Endodermal cell (in vitro differentiated cells): ENCODE results near the gene LNX1. TPM values are rescaled to one million over a fixed set of nuclear protein-coding genes. Genes with fewer than 3 reads are reported as not detected.

Experiments
- DNase-seq: peaks from one replicate; pipeline ENCODE4 v3.0.0-alpha.2; 2017
- H3K27ac ChIP-seq: 2 replicates; pipeline ENCODE4 v1.5.1; 2013; ENCODE audit warnings: mild to moderate bottlenecking, low read depth, low read length, moderate library complexity
- H3K27me3 ChIP-seq: 2 replicates; pipeline ENCODE4 v1.6.1; 2013; ENCODE audit warnings: mild to moderate bottlenecking, low read length, moderate library complexity; ENCODE audit not compliant: insufficient read depth, control insufficient read depth, poor library complexity, severe bottlenecking
- H3K36me3 ChIP-seq: 2 replicates; pipeline ENCODE4 v1.7.0; 2013; ENCODE audit warnings: mild to moderate bottlenecking, low read length, moderate library complexity; ENCODE audit not compliant: control insufficient read depth, insufficient read depth
- H3K4me1 ChIP-seq: one replicate; pipeline ENCODE4 v1.7.0; 2013; ENCODE audit warnings: low read length; ENCODE audit not compliant: control insufficient read depth, insufficient read depth
- H3K4me3 ChIP-seq: 2 replicates; pipeline ENCODE4 v1.5.1; 2013; ENCODE audit warnings: mild to moderate bottlenecking, low read length, moderate library complexity
- H3K9ac ChIP-seq: 2 replicates; pipeline ENCODE4 v1.6.1; 2013; ENCODE audit warnings: mild to moderate bottlenecking, low read length, moderate library complexity; ENCODE audit not compliant: poor library complexity, severe bottlenecking; ENCODE audit errors: extremely low read depth
- H3K9me3 ChIP-seq: 2 replicates; pipeline ENCODE4 v1.6.1; 2013; ENCODE audit warnings: mild to moderate bottlenecking, low read length, moderate library complexity; ENCODE audit not compliant: control insufficient read depth
- H3K27ac Mint-ChIP-seq: 2 replicates; pipeline ENCODE4 v1.8.0; 2020; ENCODE audit warnings: mixed read lengths
- H3K27me3 Mint-ChIP-seq: 2 replicates; pipeline ENCODE4 v1.8.0; 2021; ENCODE audit warnings: mild to moderate bottlenecking, mixed read lengths; ENCODE audit not compliant: insufficient read depth
- H3K36me3 Mint-ChIP-seq: 2 replicates; pipeline ENCODE4 v1.8.0; 2020; ENCODE audit warnings: low read depth, mixed read lengths
- H3K4me1 Mint-ChIP-seq: 2 replicates; pipeline ENCODE4 v1.8.0; 2020; ENCODE audit warnings: mixed read lengths
- H3K4me3 Mint-ChIP-seq: 2 replicates; pipeline ENCODE4 v1.8.0; 2020; ENCODE audit warnings: mild to moderate bottlenecking, moderate library complexity, mixed read lengths
- H3K9me3 Mint-ChIP-seq: 2 replicates; pipeline ENCODE4 v1.8.0; 2020; ENCODE audit warnings: mild to moderate bottlenecking, mixed read lengths
- WGBS, 2 experiments: methylation state at CpG; one replicate each; pipeline versions ENCODE4 v1.1.5 to v1.1.7; 2013; ENCODE audit warnings: missing lambda C conversion rate in 2 of 2, mixed read lengths in 1 of 2; ENCODE audit not compliant: insufficient coverage in 1 of 2, insufficient read length in 1 of 2; 5-methylcytosine and 5-hydroxymethylcytosine counted together
- total RNA-seq, 2 donors: library from RNA; stranded (reverse); fragmentation: NEBNext Ultra II Directional in 1 of 2; extraction: Animal tissue kit (Norgen Biotek cat#: 25700) in 1 of 2; gene quantifications; 2 replicates in 1 of 2; 3 replicates in 1 of 2; pipeline ENCODE4 v1.2.1, GENCODE V29; 2021
- TF ChIP-seq, protein P1 (sequence below): fragments of 200-600 bp; sonication (generic); conservative IDR thresholded peaks from 2 replicates; pipeline ENCODE4 v1.5.0; 2021; ENCODE audit warnings: antibody characterized with exemption, mild to moderate bottlenecking

LNX1 gene
- total RNA-seq, 2 donors from 2014 or later = 4.4 to 5.4 TPM

DNA sequence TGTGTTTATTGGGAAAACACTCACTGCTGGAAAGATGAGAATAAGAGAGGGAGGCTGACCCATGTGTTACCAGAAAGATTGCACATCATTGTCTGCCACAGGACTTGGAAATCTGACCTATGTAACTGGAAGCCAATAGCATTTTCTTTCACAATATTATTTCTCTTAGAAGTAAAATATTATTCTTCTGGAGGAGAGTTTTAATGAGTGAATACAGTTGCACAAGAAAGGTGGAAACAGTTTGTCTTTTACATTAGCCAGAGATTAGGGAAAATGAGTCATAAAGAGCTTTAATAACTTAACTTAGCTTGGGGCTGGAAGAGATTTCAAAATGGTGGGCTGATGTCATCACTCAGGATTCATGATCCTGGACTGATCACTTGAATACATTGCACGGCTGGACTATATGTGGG, 31.5 kb upstream of the LNX1 start:
- Histone ChIP-seq H3K36me3 (no peaks in the 10 kb centered on the region), H3K27me3 (no peaks in the 10 kb centered on the region), H3K9ac (no peak overlapping the region), H3K4me1 (no peaks in the 10 kb centered on the region), H3K27ac (no peak overlapping the region), H3K4me3 (no peak overlapping the region), H3K9me3 (no peaks in the 10 kb centered on the region)
- H3K36me3 Mint-ChIP-seq = no peaks in the 10 kb centered on the region
- H3K27me3 Mint-ChIP-seq = peaks cover 8% of the 10 kb centered on the region
- H3K4me1 Mint-ChIP-seq = peaks cover 4% of the 10 kb centered on the region
- DNase-seq = no peak
- no peak overlapping the region for H3K4me3 Mint-ChIP-seq
- 94% methylated on average over 1 of the region's 1 CpG; no CpG with 5 or more reads in 1 of the 2 experiments for WGBS, 2 experiments
- H3K27ac Mint-ChIP-seq = no peak overlapping the region
- no peaks in the 10 kb centered on the region for H3K9me3 Mint-ChIP-seq
- TF ChIP-seq, protein P1, sequence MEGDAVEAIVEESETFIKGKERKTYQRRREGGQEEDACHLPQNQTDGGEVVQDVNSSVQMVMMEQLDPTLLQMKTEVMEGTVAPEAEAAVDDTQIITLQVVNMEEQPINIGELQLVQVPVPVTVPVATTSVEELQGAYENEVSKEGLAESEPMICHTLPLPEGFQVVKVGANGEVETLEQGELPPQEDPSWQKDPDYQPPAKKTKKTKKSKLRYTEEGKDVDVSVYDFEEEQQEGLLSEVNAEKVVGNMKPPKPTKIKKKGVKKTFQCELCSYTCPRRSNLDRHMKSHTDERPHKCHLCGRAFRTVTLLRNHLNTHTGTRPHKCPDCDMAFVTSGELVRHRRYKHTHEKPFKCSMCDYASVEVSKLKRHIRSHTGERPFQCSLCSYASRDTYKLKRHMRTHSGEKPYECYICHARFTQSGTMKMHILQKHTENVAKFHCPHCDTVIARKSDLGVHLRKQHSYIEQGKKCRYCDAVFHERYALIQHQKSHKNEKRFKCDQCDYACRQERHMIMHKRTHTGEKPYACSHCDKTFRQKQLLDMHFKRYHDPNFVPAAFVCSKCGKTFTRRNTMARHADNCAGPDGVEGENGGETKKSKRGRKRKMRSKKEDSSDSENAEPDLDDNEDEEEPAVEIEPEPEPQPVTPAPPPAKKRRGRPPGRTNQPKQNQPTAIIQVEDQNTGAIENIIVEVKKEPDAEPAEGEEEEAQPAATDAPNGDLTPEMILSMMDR = no peak

DNA sequence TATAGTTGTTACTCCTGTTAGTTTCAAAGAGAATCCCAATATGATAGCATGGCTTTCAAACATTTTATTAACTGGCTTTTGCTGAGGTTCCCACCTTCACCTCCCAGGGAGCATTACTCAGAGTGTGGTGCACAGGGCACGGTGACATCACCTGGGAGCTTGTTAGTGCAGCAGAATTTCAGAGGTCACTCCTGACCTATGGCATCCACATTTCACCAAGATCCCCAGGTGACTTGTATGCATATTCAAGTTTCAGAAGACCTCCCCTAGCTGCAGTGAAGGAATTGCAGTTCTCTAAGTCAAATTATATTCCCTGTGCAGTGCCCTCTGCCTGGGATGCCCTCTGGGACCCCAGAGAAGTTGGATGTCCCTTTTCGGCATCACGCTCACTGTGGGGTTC, 29.7 kb upstream of the LNX1 start:
- peak; percentile 50 for DNase-seq
- TF ChIP-seq, protein P1 = peak; percentile 63
- Histone ChIP-seq H3K9ac (no peak overlapping the region), H3K27ac (no peak overlapping the region), H3K36me3 (no peaks in the 10 kb centered on the region), H3K4me3 (no peak overlapping the region), H3K9me3 (no peaks in the 10 kb centered on the region), H3K4me1 (no peaks in the 10 kb centered on the region), H3K27me3 (no peaks in the 10 kb centered on the region)
- Mint-ChIP-seq H3K36me3 (no peaks in the 10 kb centered on the region), H3K4me3 (no peak overlapping the region), H3K27me3 (peaks cover under 1% of the 10 kb centered on the region), H3K27ac (no peak overlapping the region), H3K4me1 (no peaks in the 10 kb centered on the region), H3K9me3 (no peaks in the 10 kb centered on the region)
- WGBS, 2 experiments = 83 to 90% methylated on average over 3 of the region's 3 CpGs

DNA sequence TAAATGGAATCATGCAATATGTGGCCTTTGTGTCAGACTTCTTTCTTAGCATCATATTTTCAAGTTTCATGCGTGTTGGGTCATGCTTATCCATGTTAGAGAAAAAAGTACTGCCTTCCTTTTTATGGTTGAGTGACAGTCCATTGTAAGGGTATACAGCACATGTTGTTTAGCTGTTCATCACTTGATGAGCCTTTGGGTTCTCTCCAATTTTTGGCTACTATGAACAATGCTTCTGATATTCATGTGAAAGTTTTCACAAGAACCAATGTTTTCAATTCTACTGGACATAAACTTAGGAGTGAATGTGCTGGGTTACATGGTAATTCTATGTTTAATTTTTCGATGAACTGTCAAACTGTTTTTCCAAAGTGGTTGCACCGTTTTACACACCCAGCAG, 28.1 kb upstream of the LNX1 start:
- H3K27ac ChIP-seq = no peak overlapping the region
- no peak overlapping the region for H3K4me3 ChIP-seq
- H3K9me3 ChIP-seq = no peaks in the 10 kb centered on the region
- no peak overlapping the region for H3K9ac ChIP-seq
- no peaks in the 10 kb centered on the region for H3K36me3 ChIP-seq
- H3K27me3 ChIP-seq = no peaks in the 10 kb centered on the region
- H3K36me3 Mint-ChIP-seq = no peaks in the 10 kb centered on the region
- no peak overlapping the region for H3K4me3 Mint-ChIP-seq
- no peaks in the 10 kb centered on the region for H3K27me3 Mint-ChIP-seq
- H3K27ac Mint-ChIP-seq = no peak overlapping the region
- DNase-seq = no peak
- WGBS, 2 experiments = 89 to 100% methylated on average over 2 to 3 of the region's 3 CpGs
- no peaks in the 10 kb centered on the region for H3K4me1 ChIP-seq
- TF ChIP-seq, protein P1 = no peak
- no peaks in the 10 kb centered on the region for H3K9me3 Mint-ChIP-seq
- no peaks in the 10 kb centered on the region for H3K4me1 Mint-ChIP-seq
